22Rv1 (cell line): ENCODE measurements around the gene ERG.

ENCODE experiments used
- CTCF ChIP-seq: fragments of 450-650 bp; IDR thresholded peaks from 2 replicates; pipeline ENCODE4 v1.5.1; 2017; ENCODE audit warnings: mild to moderate bottlenecking
- ZFX ChIP-seq: fragments of 450-650 bp; IDR thresholded peaks from 2 replicates; pipeline ENCODE4 v1.6.1; 2017; ENCODE audit warnings: antibody characterized with exemption, borderline replicate concordance

GRCh38 chr21:38361324-38361723, 137.0 kb downstream of the ERG start:
- no peak for TF ChIP-seq CTCF
- TF ChIP-seq ZFX = no peak
